Colonic mucosa (tissue), 4 donors: ENCODE data around the gene DCAF5. TPM values are rescaled to one million over a fixed set of nuclear protein-coding genes. Genes with fewer than 3 reads are reported as not detected.

Source experiments
- DNase-seq: peaks from one replicate; pipeline ENCODE4 v3.0.0-alpha.2; 2020
- H3K27ac ChIP-seq: fragments of 200-600 bp; one replicate; pipeline ENCODE4 v1.8.0; 2021
- H3K27me3 ChIP-seq: fragments of 200-600 bp; one replicate; pipeline ENCODE4 v1.8.0; 2021
- H3K36me3 ChIP-seq: fragments of 200-600 bp; one replicate; pipeline ENCODE4 v1.8.0; 2021
- H3K4me1 ChIP-seq: fragments of 200-600 bp; one replicate; pipeline ENCODE4 v1.8.0; 2021; ENCODE audit warnings: mild to moderate bottlenecking
- H3K4me3 ChIP-seq: fragments of 200-600 bp; one replicate; pipeline ENCODE4 v1.8.0; 2021
- H3K9ac ChIP-seq, 2 donors: one replicate each; pipeline ENCODE4 v1.7.0; 2013; ENCODE audit warnings: control low read depth in 2 of 2, low read depth in 2 of 2, low read length in 2 of 2
- H3K9me3 ChIP-seq: fragments of 200-600 bp; one replicate; pipeline ENCODE4 v1.8.0; 2021
- CTCF ChIP-seq: fragments of 200-600 bp; IDR thresholded peaks from one replicate; pipeline ENCODE4 v1.8.0; 2022; ENCODE audit warnings: antibody characterized with exemption, mild to moderate bottlenecking
- intact Hi-C: fragments of 100-400 bp; cut with DNase I; formaldehyde crosslinking; loops from one replicate; pipeline ENCODE4 v1.14.1; 2022
- total RNA-seq, 2 donors: library from RNA; stranded (reverse); fragmentation: NEBNext Ultra II Directional in 1 of 2; extraction: Animal tissue kit (Norgen Biotek cat#: 25700) in 1 of 2; gene quantifications; one replicate each; pipeline ENCODE4 v1.2.1, GENCODE V29; 2021
- donor health status: healthy.
- donor health status: DM: no; HTN: no; CAD: no.
- donor health status: DM: no; HTN: no; CAD: no.

The DCAF5 gene
- total RNA-seq, 2 donors from 2014 or later, result 29.9 to 41.6 TPM

DNA sequence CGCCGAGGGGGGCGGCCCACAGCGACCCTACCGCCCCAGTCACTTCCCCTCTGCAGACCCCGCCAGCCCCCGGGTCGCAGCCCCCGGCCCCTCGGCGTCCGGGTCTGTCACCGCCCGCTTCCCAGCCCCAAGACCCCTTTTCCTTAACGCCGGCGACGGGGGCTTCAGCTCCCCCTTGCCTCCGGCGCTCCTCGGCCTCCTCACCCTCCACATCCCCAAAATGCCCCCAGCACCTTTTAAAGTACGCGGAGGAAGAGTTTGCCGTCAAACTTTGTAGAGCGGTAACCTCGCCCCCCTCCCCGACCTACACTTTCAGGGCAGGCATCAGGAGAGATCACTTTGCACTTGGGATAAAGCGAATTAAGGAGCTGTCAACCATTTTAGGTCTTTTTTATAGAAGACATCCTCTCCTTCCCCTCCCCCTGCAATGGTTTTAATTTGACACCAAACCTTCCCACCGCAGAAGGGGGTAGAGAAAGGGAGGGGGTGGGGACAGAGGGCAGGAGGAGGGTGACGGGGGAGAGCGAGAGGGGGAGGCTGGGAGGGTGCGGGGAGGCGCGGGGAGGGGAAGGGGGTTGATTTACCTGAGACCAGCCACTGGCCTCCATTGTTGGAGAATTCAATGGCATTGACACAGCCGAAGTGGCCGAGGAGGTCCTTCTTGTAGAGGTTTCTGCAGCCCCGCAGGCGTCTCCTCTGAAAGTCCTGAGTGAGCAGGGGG is 578 bp downstream of the DCAF5 start:
- H3K9ac ChIP-seq, result peak overlapping the region; percentile 91 to 97
- DNase-seq, result no peak
- intact Hi-C loops, result no loop called here
- H3K9me3 ChIP-seq, result no peaks in the 10 kb centered on the region
- no peak for TF ChIP-seq CTCF
- no peaks in the 10 kb centered on the region for H3K36me3 ChIP-seq
- no peaks in the 10 kb centered on the region for H3K27me3 ChIP-seq
- H3K4me1 ChIP-seq, result no peaks in the 10 kb centered on the region
- H3K4me3 ChIP-seq, result peak overlapping the region; percentile 78
- H3K27ac ChIP-seq, result peak overlapping the region; percentile 91

DNA sequence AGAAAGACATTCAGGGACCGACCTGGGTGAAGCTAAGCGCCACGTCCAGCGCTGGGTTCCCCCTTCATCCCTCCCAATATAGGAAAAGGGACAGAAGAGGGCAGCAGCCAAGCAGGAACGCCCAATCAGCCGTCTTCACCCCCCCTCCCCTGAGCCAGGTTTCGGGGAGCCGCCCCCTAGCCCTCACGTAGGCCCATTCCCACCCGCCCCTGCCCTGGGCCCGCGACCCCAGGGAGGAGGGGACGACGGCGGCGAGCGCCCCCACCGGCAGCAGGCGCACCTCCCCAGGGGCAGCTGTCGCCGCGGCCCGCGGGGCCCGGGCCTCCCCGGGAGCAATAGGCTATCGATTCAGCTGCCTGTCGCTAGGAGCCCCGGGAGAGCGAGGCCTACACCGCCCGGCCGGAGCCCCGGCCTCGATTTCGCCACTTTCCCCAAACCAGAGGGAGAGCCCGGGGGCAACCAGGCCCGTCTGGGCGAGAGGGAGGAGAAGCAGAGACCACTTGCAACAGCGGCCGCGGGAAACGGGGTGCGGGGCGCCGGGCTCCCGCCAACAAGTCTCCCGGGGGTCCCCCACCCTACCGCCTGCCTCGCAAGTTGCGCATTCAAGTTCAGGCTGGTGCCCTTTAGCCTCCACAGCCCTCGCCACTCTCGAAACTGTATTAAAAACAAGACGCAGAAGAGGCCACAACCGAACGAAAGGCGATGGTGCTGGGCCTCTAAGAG is 1.3 kb downstream of the DCAF5 start:
- no peaks in the 10 kb centered on the region for H3K27me3 ChIP-seq
- H3K4me1 ChIP-seq, result no peaks in the 10 kb centered on the region
- H3K9ac ChIP-seq, result peak overlapping the region; percentile 91 to 97
- H3K9me3 ChIP-seq, result no peaks in the 10 kb centered on the region
- intact Hi-C loops, result no loop called here
- peak; percentile 53 for TF ChIP-seq CTCF
- H3K4me3 ChIP-seq, result peak overlapping the region; percentile 78
- no peaks in the 10 kb centered on the region for H3K36me3 ChIP-seq
- peak overlapping the region; percentile 91 for H3K27ac ChIP-seq
- DNase-seq, result peak; percentile 76

GRCh38 chr14:69149461-69150244 is 3.3 kb downstream of the DCAF5 start:
- no peak overlapping the region for H3K27ac ChIP-seq
- no peak overlapping the region for H3K4me3 ChIP-seq
- TF ChIP-seq CTCF, result no peak
- intact Hi-C loops, result loop anchor here (10.0 kb wide), 1 partner anchor 85 kb away; no protein-coding TSS in a partner anchor
- H3K9me3 ChIP-seq, result no peaks in the 10 kb centered on the region
- no peaks in the 10 kb centered on the region for H3K27me3 ChIP-seq
- H3K4me1 ChIP-seq, result no peaks in the 10 kb centered on the region
- H3K9ac ChIP-seq, result no peak overlapping the region
- H3K36me3 ChIP-seq, result no peaks in the 10 kb centered on the region
- no peak for DNase-seq

DNA sequence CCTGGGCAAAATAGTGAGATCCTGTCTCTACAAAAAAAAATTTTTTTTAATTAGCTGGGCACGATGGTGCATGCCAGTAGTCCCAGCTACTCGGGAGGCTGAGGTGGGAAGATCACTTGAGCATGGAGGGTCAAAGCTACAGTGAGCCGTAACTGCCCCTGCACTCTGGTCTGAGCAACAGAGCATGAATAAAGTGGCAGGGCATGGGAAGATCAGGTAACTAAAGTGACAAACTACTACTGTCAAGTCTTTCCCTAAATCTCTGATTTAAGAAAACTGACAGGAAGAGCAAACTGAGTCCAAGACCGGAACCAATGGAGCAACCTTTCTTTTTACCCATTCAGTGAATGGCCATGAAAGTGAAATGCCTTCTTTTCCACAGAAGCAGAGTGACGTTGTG is 10.8 kb downstream of the DCAF5 start:
- H3K36me3 ChIP-seq, result no peaks in the 10 kb centered on the region
- no peaks in the 10 kb centered on the region for H3K9me3 ChIP-seq
- no peaks in the 10 kb centered on the region for H3K27me3 ChIP-seq
- intact Hi-C loops, result loop anchor here (10.0 kb wide), 1 partner anchor 93 kb away; no protein-coding TSS in a partner anchor
- no peak overlapping the region for H3K4me3 ChIP-seq
- no peak for DNase-seq
- peaks cover 4% of the 10 kb centered on the region for H3K4me1 ChIP-seq
- no peak overlapping the region for H3K27ac ChIP-seq
- TF ChIP-seq CTCF, result no peak
- H3K9ac ChIP-seq, result no peak overlapping the region

GRCh38 chr14:69141550-69141949 is 11.4 kb downstream of the DCAF5 start:
- intact Hi-C loops, result loop anchor here (10.0 kb wide), 1 partner anchor 93 kb away; no protein-coding TSS in a partner anchor
- peaks cover 4% of the 10 kb centered on the region for H3K4me1 ChIP-seq
- TF ChIP-seq CTCF, result no peak

More at GRCh38 chr14:69141550-69141949, 11.4 kb downstream of the DCAF5 start:
- Histone ChIP-seq H3K27ac (no peak overlapping the region), H3K9ac (no peak overlapping the region), H3K36me3 (no peaks in the 10 kb centered on the region), H3K9me3 (no peaks in the 10 kb centered on the region), H3K27me3 (no peaks in the 10 kb centered on the region), H3K4me3 (no peak overlapping the region)
- no peak for DNase-seq
